HL-60 (cell line): ENCODE data around the gene C17orf78.

ENCODE experiments used
- DNase-seq, 2 experiments: peaks; one replicate each; pipeline ENCODE4 v3.0.0-alpha.2; 2010 to 2020; ENCODE audit warnings: low read depth in 1 of 2, low spot score in 1 of 2
- H3K27ac ChIP-seq: fragments of 250-450 bp; sonication (Bioruptor Pico); replicated peaks from 2 replicates; pipeline ENCODE4 v1.5.1; 2020; ENCODE audit warnings: mild to moderate bottlenecking, moderate library complexity
- H3K27me3 ChIP-seq: fragments of 250-450 bp; sonication (Bioruptor Pico); 2 replicates; pipeline ENCODE4 v1.5.1; 2021; ENCODE audit warnings: mild to moderate bottlenecking, moderate library complexity; ENCODE audit not compliant: insufficient read depth, poor library complexity, severe bottlenecking
- H3K4me3 ChIP-seq: replicated peaks from 2 replicates; pipeline ENCODE4 v1.5.1; 2011; ENCODE audit warnings: mild to moderate bottlenecking, control low read depth, low read length; ENCODE audit not compliant: insufficient read depth
- CTCF ChIP-seq: IDR thresholded peaks from one replicate; pipeline ENCODE4 v1.5.1; 2011; ENCODE audit warnings: low read length, control low read depth, inconsistent platforms; ENCODE audit not compliant: insufficient read depth
- GABPA ChIP-seq: IDR thresholded peaks from 2 replicates; pipeline ENCODE4 v1.6.1; 2012; ENCODE audit warnings: low read depth
- POLR2AphosphoS5 ChIP-seq: IDR thresholded peaks from 2 replicates; pipeline ENCODE4 v1.6.1; 2012; ENCODE audit warnings: low read depth
- SPI1 ChIP-seq: IDR thresholded peaks from 2 replicates; pipeline ENCODE4 v1.6.1; 2012; ENCODE audit warnings: low read depth, mild to moderate bottlenecking, borderline replicate concordance
- TF ChIP-seq, protein P1 (sequence below): IDR thresholded peaks from 2 replicates; pipeline ENCODE4 v1.6.1; 2012; ENCODE audit warnings: low read depth; ENCODE audit not compliant: insufficient replicate concordance

C17orf78 gene

DNA sequence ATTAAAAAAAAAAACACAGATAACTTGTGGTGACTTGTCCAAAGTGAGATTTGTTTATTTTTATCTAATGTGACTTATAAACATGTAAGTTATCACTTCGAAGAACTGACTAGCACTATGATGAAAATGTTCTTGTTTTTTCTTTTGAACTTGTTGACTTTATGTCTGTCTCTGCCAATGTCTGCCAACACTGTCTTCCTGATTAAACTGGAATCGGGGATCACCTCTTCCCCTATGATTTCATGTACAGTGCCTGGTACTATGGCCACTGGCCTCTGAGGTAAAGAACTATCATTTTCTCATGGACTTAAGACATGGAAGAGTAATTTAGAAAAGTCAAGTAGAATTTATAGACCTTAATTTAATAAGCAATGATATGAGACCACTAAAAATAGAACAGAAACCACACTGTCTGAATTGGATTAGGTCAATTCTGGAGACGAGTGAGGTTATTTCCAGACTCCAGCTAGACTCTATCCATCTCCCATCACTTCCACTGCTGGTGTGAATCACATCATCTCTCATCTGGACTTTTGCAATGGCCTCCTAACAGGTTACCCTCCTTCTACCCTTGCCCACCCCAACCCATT, 8.9 kb downstream of the C17orf78 start:
- Histone ChIP-seq H3K27ac (no peak overlapping the region), H3K27me3 (no peaks in the 10 kb centered on the region), H3K4me3 (no peak overlapping the region)
- no peak for DNase-seq
- TF ChIP-seq, protein P1, sequence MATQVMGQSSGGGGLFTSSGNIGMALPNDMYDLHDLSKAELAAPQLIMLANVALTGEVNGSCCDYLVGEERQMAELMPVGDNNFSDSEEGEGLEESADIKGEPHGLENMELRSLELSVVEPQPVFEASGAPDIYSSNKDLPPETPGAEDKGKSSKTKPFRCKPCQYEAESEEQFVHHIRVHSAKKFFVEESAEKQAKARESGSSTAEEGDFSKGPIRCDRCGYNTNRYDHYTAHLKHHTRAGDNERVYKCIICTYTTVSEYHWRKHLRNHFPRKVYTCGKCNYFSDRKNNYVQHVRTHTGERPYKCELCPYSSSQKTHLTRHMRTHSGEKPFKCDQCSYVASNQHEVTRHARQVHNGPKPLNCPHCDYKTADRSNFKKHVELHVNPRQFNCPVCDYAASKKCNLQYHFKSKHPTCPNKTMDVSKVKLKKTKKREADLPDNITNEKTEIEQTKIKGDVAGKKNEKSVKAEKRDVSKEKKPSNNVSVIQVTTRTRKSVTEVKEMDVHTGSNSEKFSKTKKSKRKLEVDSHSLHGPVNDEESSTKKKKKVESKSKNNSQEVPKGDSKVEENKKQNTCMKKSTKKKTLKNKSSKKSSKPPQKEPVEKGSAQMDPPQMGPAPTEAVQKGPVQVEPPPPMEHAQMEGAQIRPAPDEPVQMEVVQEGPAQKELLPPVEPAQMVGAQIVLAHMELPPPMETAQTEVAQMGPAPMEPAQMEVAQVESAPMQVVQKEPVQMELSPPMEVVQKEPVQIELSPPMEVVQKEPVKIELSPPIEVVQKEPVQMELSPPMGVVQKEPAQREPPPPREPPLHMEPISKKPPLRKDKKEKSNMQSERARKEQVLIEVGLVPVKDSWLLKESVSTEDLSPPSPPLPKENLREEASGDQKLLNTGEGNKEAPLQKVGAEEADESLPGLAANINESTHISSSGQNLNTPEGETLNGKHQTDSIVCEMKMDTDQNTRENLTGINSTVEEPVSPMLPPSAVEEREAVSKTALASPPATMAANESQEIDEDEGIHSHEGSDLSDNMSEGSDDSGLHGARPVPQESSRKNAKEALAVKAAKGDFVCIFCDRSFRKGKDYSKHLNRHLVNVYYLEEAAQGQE = no peak
- TF ChIP-seq SPI1 = no peak

DNA sequence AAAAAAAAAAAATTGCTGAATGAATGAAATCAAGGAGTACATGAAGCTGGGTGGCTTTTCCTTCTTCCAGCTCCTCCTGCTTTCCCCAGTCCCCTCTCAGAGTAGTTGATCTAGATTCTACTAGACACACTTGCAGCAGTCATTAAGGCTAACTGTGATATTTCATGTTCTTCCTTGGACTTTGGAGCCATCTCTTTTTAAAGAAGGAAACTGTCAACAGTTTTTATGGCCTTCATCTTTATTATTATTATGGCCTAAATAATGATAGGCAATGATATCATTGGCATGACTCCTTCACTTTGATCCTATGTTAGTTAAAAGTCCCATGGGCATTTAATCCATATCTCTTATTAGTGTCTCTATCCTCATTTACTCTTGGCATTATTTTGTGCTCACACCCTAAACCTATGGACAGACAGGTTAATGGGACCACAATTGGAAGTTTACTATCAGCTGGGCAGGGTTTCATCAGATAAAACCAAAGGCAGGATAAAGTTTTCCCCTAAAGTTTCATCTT, 9.7 kb downstream of the C17orf78 start:
- no peak overlapping the region for H3K27ac ChIP-seq
- TF ChIP-seq POLR2AphosphoS5 (no peak), GABPA (no peak), SPI1 (no peak), CTCF (no peak)
- TF ChIP-seq, protein P1 = no peak
- no peaks in the 10 kb centered on the region for H3K27me3 ChIP-seq
- DNase-seq = no peak
- H3K4me3 ChIP-seq = no peak overlapping the region

DNA sequence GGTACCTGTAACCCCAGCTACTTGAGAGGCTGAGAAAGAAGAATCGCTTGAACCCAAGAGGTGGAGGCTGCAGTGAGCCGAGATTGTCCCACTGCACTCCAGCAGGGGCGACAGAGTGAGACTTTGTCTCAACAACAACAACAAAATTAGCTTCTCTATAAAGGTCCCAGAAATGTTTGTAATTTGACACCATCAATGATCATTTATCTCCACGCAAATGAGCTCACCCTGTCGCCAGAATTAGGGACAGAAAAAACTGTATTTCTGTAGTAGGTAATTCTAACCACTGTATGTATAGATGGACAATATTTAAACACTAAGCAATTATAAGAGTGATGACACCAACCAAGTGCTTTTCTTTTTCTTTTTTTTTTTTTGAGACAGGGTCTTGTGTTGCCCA, 10.7 kb downstream of the C17orf78 start:
- no peak overlapping the region for H3K4me3 ChIP-seq
- H3K27ac ChIP-seq = no peak overlapping the region
- DNase-seq = no peak
- TF ChIP-seq CTCF = no peak
- no peaks in the 10 kb centered on the region for H3K27me3 ChIP-seq

- H3K4me3 ChIP-seq = no peak overlapping the region
- no peak overlapping the region for H3K27ac ChIP-seq
- TF ChIP-seq SPI1 (no peak), POLR2AphosphoS5 (no peak), GABPA (no peak), CTCF (no peak)
- TF ChIP-seq, protein P1 = no peak
- no peak for DNase-seq
- H3K27me3 ChIP-seq = no peaks in the 10 kb centered on the region
Observed at GRCh38 chr17:37388266-37388665, 12.5 kb downstream of the C17orf78 start.
